Esophagus muscularis mucosa (tissue), 3 donors: ENCODE measurements around the gene DOK4.
"Not testable (repeated sequence)": the region's sequence is repeated elsewhere in the genome, so short reads cannot be mapped to it uniquely, and the experiment has no call there.

ENCODE experiments used
- POLR2AphosphoS5 ChIP-seq, 2 donors: sonication (generic); formaldehyde crosslinking; IDR thresholded peaks; one replicate each; pipeline ENCODE4 v1.6.1; 2017; ENCODE audit warnings: antibody characterized with exemption in 2 of 2
- TF ChIP-seq, protein P1 (sequence below), 3 experiments: fragments of 200-600 bp in 2 of 3; fragments of 450-650 bp in 1 of 3; sonication (generic) in 2 of 3; IDR thresholded peaks; one replicate each; pipeline ENCODE4 v1.5.1; 2017 to 2019; ENCODE audit warnings: antibody characterized with exemption in 3 of 3, mild to moderate bottlenecking in 2 of 3, moderate library complexity in 1 of 3

DNA sequence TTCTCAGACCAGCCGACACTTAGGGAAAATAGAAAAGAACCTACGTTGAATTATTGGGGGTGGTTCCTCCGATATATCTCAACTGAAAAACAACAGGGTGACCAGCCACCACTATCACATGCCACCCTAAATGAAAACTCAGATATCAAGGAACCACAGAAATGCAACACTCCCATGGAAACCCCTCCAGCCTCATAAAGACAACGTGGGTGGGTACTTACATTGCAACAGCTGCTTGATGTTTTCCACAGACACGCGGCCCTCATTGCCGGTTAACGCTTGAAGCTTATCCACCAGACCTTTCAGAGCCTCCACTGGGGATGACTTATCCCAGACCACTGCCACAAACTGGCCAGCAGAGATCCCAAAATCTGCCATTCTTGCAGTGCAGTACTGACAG, 45.7 kb downstream of the DOK4 start:
- TF ChIP-seq, protein P1, sequence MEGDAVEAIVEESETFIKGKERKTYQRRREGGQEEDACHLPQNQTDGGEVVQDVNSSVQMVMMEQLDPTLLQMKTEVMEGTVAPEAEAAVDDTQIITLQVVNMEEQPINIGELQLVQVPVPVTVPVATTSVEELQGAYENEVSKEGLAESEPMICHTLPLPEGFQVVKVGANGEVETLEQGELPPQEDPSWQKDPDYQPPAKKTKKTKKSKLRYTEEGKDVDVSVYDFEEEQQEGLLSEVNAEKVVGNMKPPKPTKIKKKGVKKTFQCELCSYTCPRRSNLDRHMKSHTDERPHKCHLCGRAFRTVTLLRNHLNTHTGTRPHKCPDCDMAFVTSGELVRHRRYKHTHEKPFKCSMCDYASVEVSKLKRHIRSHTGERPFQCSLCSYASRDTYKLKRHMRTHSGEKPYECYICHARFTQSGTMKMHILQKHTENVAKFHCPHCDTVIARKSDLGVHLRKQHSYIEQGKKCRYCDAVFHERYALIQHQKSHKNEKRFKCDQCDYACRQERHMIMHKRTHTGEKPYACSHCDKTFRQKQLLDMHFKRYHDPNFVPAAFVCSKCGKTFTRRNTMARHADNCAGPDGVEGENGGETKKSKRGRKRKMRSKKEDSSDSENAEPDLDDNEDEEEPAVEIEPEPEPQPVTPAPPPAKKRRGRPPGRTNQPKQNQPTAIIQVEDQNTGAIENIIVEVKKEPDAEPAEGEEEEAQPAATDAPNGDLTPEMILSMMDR (IDR thresholded peaks at IDR 0.05) = not testable (repeated sequence)
- not testable (repeated sequence) for TF ChIP-seq POLR2AphosphoS5 (IDR thresholded peaks at IDR 0.05)
